ENCODE data around the gene KCTD11. TPM values are rescaled to one million over a fixed set of nuclear protein-coding genes. Genes with fewer than 3 reads are reported as not detected.

Gene KCTD11
- total RNA-seq, 1 donor from 2014 or later, result 23.3 TPM

GRCh38 chr17:7324438-7324779 lies 27.6 kb upstream of the KCTD11 start:
- peaks cover 19% of the 10 kb centered on the region for H3K36me3 Mint-ChIP-seq (ENCODE audit: low read depth)
- peak; percentile 62 for TF ChIP-seq CTCF (IDR thresholded peaks at IDR 0.05)
- no peaks in the 10 kb centered on the region for H3K27me3 Mint-ChIP-seq (ENCODE audit: low read depth)
- no peak for DNase-seq (ENCODE audit: low spot score)
- H3K27ac Mint-ChIP-seq (ENCODE audit: unreplicated experiment), result no peak overlapping the region
- H3K9me3 Mint-ChIP-seq (ENCODE audit: low read depth), result no peaks in the 10 kb centered on the region
- peaks cover 16% of the 10 kb centered on the region for H3K4me1 Mint-ChIP-seq (ENCODE audit: low read depth)
- H3K4me3 Mint-ChIP-seq (ENCODE audit: unreplicated experiment), result no peak overlapping the region

DNA sequence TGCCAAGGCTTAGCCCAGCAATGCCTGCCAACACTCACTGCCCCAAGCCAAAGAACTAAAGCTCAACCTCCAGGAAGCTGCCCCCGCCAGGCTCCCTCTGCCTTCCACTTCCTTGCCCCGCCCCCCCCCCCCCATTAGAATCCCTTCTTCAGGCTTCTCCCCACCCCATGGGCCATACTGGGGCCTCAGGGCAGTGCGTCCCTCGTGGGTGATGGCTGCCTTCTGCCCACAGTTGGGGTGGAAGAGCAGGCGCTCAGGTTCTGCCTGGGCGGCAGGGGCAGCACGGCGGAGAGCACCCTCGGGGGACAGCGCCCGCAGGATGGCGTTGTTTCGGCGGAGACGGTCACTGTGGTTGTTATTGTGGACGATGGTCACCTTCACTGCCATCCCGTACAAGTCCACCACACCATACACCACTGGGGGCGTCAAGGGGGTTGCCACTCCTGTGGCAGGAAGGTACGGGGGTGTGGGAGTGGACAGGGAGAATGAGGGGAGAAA lies 26.9 kb upstream of the KCTD11 start:
- Mint-ChIP-seq H3K9me3 (ENCODE audit: low read depth) (no peaks in the 10 kb centered on the region), H3K4me1 (ENCODE audit: low read depth) (peaks cover 18% of the 10 kb centered on the region), H3K4me3 (ENCODE audit: unreplicated experiment) (no peak overlapping the region), H3K36me3 (ENCODE audit: low read depth) (peaks cover 19% of the 10 kb centered on the region), H3K27me3 (ENCODE audit: low read depth) (no peaks in the 10 kb centered on the region), H3K27ac (ENCODE audit: unreplicated experiment) (no peak overlapping the region)
- TF ChIP-seq CTCF (IDR thresholded peaks at IDR 0.05), result no peak
- no peak for DNase-seq (ENCODE audit: low spot score)

DNA sequence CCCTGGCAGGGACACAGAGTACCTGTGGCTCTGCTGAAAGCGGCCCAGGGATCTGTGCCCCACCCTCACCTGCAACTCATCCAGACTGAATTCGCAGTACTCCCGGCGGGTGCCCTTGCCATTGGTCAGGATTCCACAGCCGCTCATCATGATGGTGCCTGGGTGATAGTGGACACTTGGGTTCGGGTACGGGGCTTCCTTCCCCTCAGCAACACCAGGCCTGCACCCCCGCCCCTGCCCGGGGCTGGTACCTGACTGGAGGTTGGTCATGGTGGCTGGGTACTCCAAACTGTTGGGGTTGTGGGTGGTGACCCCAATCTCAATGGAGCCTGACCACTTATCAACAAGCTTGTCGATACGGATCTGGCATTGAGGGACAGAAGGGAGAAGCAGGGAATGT lies 25.8 kb upstream of the KCTD11 start:
- no peak for DNase-seq (ENCODE audit: low spot score)
- no peak for TF ChIP-seq CTCF (IDR thresholded peaks at IDR 0.05)
- Mint-ChIP-seq H3K9me3 (ENCODE audit: low read depth) (no peaks in the 10 kb centered on the region), H3K27me3 (ENCODE audit: low read depth) (no peaks in the 10 kb centered on the region), H3K36me3 (ENCODE audit: low read depth) (peaks cover 16% of the 10 kb centered on the region), H3K4me1 (ENCODE audit: low read depth) (peaks cover 19% of the 10 kb centered on the region), H3K4me3 (ENCODE audit: unreplicated experiment) (no peak overlapping the region), H3K27ac (ENCODE audit: unreplicated experiment) (no peak overlapping the region)

GRCh38 chr17:7327056-7327455 lies 24.9 kb upstream of the KCTD11 start:
- H3K9me3 Mint-ChIP-seq (ENCODE audit: low read depth), result no peaks in the 10 kb centered on the region
- no peak overlapping the region for H3K4me3 Mint-ChIP-seq (ENCODE audit: unreplicated experiment)
- H3K27me3 Mint-ChIP-seq (ENCODE audit: low read depth), result no peaks in the 10 kb centered on the region
- H3K4me1 Mint-ChIP-seq (ENCODE audit: low read depth), result peaks cover 19% of the 10 kb centered on the region
- H3K36me3 Mint-ChIP-seq (ENCODE audit: low read depth), result peaks cover 9% of the 10 kb centered on the region
- no peak overlapping the region for H3K27ac Mint-ChIP-seq (ENCODE audit: unreplicated experiment)
- no peak for DNase-seq (ENCODE audit: low spot score)
- TF ChIP-seq CTCF (IDR thresholded peaks at IDR 0.05), result no peak

DNA sequence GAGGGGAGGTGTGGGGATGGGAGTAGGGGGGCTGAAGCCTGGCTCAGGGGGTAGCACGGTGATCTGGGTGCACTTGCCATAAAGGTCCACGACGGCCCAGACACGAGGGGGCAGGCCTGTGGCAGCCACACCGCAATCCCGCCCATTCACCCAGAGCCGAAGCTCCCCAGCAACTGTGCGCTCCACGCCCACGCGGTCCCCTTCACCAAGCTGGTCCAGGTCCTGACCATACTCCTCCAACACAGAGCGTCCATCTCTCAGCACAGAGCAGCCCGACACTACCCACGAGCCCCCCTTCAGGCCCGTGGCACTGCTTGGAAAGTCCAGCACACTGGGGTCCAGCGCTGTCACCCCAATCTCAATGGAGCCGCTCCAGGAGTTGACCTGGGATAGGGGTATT lies 24.5 kb upstream of the KCTD11 start:
- Mint-ChIP-seq H3K27ac (ENCODE audit: unreplicated experiment) (no peak overlapping the region), H3K4me3 (ENCODE audit: unreplicated experiment) (no peak overlapping the region)

More for the DNA sequence above, 24.5 kb upstream of the KCTD11 start:
- Mint-ChIP-seq H3K36me3 (ENCODE audit: low read depth) (peaks cover 6% of the 10 kb centered on the region), H3K27me3 (ENCODE audit: low read depth) (no peaks in the 10 kb centered on the region), H3K9me3 (ENCODE audit: low read depth) (no peaks in the 10 kb centered on the region), H3K4me1 (ENCODE audit: low read depth) (peaks cover 19% of the 10 kb centered on the region)
- TF ChIP-seq CTCF (IDR thresholded peaks at IDR 0.05), result no peak
- DNase-seq (ENCODE audit: low spot score), result no peak

Measured in chondrocyte (in vitro differentiated cells).